HG03342 (cell line): ENCODE data around the gene PSMD8.

Source experiments
- ATAC-seq: cut with Tn5 transposase; IDR thresholded peaks from one replicate; pipeline ENCODE4 v1.9.1; 2021; ENCODE audit warnings: mild to moderate bottlenecking, moderate library complexity; ENCODE audit not compliant: unreplicated experiment

PSMD8 gene

GRCh38 chr19:38386971-38387549 is 12.7 kb downstream of the PSMD8 start:
- no peak for ATAC-seq

DNA sequence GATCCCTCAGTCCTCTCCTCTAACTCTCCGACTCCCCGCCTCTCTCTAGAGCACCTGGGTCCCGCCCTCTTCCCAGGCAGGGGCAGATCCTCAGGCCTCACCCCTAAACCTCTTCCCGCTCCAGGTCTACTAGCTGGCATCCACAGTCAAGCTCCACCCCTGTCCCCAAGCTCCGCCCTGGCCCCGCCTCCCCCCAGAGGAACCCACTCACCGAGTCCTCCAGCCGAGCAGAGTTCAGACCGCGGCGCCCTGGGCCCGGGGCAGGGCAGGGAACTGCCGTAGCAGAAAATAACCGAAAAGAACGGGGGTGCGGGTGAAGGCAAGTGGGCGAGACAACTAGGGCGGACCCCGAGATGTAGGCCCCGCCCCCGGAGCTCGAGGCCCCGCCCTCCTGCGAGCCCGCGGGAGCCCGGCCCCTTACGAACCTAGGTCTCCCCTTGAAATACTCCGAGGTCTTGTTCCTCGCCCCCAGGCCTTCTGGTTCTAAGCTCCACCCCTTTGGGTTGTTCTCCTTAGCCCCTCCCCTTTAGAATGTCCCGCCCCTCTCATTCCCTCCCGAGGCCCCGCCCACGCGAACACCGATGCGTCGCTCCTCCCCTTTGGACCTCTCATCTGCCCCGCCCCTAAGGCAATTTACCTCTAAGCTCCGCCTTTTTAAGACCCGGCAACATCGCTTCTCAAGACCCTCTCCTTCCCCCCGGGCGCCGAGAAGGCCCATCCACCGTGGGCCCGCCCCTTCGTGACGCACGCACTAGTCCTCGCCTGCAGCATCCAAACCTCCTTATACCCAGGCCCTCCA is 13.4 kb downstream of the PSMD8 start, which contains the start of gene GGN:
Gene GGN (minus strand): TSS at position 485 of the 799 bp plus-strand sequence. CDS start 773 bp downstream, outside the sequence.
- peak; percentile 51 for ATAC-seq

DNA sequence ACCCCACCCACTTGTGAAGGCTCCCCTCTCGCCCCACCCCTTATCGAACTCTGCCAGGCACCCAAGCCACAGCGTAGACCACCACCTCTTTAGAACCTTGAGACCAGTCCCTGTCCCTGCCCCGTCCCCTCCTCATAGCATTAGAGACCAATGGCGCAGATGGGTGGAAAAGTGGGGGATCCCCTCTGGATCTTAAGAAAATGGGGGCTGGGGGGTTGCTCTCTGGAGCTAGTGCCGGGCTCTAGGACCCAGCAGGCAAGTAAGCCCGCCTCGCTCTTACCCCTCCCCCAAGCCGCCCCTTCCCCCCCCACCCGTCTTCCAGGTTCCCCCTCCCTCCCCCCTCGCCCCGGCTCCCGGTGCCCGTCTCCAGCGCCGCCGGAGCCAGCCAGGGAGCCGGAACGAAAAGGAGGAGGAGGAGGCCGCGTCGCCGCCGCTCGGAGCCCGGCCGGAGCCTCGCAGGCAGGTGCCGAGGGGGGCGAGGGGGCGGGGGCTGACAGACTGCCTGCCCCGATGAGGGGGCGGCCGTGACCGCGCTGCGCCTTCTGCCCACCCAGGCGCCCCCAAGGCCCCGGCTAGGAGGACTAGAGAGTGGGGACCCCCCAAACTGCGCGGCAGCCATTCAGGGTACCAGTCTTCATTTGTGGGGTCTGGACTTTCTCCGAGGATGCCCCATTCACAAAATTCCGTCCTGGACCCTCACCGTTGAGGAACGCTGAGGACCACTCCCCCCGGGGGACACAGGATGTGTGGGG is 14.2 kb downstream of the PSMD8 start, which contains the start of gene SPRED3:
Gene SPRED3 (plus strand): TSS at position 349 of the 752 bp plus-strand sequence. CDS start 1,606 bp downstream, outside the sequence.
- no peak for ATAC-seq

- no peak for ATAC-seq
Observed at GRCh38 chr19:38389101-38389925, 14.9 kb downstream of the PSMD8 start.

- ATAC-seq: no peak
Observed at GRCh38 chr19:38389957-38390924, 15.9 kb downstream of the PSMD8 start.

DNA sequence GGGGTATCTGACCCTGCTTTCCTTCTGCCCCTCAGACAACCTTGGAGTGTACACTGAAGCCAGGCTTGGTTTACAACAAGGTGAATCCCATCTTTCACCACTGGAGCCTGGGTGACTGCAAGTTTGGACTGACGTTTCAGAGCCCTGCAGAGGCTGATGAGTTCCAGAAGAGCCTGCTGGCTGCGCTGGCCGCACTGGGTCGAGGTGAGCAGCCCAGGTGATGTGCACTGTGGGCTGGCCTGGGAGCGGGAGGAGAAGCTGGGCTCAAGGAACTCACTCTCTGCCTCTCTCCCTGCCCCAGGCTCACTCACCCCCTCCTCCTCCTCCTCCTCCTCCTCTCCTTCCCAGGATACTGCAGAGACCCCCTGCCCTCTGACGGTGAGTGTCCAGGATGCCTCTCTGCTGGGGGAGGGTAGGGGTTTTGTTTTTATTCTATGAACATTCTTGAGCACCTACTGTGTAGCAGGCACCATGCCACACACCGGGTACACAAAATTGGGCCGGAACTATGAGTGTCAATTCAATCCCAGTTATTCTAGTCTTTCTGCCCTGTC is 17.6 kb downstream of the PSMD8 start:
- no peak for ATAC-seq

DNA sequence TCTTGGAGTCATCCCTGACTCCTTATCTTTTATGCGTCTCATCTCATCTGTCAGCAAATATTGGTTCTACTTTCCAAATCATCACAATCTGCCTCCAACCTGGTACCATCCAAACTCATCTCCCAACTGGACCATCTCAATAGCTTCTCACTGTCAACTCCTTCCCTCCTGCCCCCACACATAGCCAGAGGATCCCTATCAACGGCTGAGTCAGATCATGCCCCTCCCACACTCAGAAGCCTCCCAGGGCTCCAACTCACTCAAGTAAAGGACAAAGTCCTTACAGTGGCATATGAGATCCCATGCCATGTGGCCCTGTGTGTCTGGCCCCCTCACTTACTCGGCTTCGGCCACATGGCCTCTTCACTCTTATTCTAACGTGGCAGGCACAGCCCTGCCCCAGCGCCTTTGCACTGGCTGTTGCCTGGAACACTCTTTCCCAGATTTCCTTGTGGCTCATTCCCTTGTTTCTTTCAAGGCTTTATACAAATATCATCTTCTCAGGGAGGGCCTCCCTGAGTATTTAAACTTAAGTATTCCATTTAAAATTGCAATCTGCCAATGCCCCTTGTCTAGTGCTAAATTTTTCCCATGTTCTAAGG is 18.4 kb downstream of the PSMD8 start:
- ATAC-seq: no peak

- ATAC-seq: no peak
Observed at GRCh38 chr19:38394488-38394887, 20.1 kb downstream of the PSMD8 start.

DNA sequence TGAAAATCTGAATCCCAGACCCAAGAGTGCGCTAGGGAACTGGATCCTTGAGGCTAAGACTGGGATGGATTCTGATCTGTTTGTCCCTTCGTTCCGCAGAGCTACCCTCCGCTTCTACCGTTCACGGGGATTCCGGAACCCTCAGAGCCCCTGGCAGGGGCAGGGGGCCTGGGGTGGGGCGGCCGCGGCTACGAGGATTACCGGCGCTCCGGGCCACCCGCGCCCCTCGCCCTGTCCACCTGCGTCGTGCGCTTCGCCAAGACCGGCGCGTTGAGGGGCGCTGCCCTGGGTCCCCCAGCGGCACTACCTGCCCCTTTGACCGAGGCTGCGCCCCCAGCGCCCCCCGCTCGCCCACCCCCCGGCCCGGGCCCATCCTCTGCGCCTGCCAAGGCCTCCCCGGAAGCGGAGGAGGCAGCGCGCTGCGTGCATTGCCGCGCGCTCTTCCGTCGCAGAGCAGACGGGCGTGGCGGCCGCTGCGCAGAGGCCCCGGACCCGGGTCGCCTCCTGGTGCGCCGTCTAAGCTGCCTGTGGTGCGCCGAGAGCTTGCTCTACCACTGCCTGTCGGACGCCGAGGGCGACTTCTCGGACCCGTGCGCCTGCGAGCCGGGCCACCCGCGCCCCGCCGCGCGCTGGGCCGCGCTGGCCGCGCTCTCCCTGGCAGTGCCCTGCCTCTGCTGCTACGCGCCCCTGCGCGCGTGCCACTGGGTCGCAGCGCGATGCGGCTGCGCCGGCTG is 21.2 kb downstream of the PSMD8 start:
- no peak for ATAC-seq

DNA sequence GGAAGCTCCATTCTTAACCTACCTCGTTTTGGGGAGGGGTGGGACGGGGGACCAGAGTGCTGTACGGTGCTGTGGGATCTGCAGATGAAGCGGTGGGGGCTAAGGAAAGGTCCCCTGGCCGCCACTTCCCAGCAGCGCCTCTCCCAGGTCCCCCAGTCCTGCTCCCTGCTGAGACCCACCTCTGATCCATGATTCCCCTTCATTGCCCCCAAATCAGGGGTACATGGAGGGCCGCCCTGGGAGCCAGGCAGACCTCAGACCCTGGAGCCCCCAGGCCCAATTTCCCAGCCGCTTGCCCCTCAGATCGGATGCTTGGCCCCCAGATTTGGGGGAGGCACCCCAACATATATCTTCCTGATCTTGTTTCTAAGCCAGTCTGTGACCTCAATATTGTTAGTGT is 24.7 kb downstream of the PSMD8 start:
- no peak for ATAC-seq

- ATAC-seq: no peak
Observed at GRCh38 chr19:38399537-38399936, 25.2 kb downstream of the PSMD8 start.

DNA sequence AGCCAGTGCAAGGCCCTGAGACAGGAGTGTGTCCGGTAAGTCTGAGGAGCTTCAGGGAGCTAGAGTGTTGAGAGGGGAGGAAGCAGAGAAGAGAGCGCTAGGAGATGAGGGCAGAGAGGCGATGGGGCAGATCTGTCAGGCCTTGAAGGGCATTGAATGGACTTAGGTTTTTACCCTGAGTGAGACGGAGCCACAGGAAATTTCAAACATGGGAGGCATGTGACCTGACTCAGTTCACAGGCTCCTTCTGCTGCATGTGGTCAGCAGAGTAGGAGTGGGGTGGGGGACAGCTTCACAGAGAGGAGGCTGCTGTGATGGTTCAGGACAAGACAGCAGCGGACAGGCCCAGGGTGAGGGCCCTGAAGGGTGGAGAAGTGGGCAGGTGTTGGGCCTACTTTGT is 26.0 kb downstream of the PSMD8 start:
- no peak for ATAC-seq

- ATAC-seq: no peak
Observed at GRCh38 chr19:38401148-38401547, 26.8 kb downstream of the PSMD8 start.

DNA sequence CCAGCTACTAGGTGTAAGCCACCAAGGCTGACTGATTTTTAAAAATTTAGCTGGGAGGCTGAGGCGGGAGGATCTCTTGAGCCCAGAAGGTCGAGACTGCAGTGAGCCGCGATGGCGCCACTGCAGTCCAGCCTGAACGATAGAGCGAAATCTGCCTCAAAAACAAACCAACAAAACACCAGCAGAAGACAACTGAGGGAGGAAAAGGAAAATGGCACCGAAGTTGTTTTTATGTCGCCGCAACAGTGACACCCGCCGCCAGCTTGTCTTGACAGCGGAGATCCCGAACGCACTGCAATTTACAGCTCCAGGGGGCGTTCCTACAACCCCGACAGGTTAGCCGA is 28.2 kb downstream of the PSMD8 start:
- peak; percentile 2 for ATAC-seq

DNA sequence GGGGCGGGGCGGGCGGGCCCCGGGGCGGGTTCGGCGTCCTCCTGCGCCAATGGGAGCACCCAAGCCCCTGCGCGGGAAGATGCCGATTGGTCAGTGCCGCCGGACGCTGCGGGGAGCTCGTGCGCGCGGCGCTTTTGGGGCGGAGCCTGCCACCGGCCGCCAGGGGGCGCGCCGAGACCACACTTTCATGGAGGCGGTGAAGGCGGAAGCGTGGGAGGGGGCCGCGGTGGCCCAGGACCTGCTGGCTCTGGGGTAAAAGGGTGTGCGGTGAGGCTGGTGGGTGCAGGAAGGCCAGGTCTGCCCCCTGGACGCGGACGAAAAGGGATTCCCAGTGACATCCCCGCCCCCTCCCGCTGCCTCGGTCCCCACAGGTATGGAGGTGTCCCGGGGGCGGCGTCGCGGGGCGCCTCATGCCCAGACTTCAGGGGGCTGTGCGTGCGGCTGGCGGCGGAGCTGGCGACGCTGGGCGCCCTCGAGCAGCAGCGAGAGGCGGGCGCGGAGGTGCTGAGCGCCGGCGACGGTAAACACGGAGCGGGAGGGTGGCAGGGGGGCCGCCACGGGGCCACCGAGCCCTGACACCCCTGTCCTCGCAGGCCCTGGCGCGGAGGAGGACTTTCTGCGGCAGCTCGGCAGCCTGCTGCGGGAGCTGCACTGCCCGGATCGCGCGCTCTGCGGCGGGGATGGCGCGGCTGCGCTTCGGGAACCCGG is 28.8 kb downstream of the PSMD8 start, which contains the start of gene FAM98C:
Gene FAM98C (plus strand): TSS at position 127 of the 708 bp plus-strand sequence. CDS start 61 bp downstream, at position 188.
- peak; percentile 90 for ATAC-seq

DNA sequence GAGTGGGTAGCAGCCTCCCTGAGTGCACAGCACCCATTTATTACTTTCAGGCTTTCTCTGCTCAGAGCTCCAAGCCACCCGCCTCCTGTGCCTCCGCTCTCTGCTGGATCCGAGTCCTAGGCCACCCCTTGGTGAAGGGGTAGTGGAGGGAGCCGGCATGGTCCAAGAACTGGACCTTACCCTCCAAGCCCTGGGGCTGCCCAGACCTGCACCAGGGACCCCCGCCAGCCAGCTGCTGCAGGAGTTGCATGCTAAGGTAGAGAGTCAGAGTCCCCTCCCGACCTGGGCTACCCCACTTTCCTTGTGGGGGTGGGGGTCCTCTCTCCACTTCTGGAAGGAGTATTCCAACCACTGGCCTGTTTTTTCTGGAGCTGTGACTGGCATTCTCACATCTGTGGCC is 30.5 kb downstream of the PSMD8 start:
- no peak for ATAC-seq

DNA sequence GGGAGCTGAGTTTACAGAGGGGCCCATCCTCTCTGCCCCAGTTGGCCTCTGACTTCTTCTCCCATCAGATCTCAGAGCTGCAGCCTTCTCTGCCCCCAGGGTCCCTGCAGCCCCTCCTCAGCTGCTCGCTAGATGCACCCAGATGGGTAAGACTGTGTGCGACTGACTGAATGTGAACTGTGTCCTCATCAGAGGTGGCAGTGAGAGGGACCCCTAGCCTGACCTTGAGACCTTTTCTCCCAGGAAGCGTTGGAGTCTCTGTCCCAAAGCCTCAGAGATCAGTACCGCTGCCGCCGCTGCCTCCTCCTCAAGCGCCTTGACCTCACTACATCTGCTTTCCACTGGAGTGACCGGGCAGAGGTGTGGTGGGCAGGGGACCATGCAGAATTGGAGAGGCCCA is 30.9 kb downstream of the PSMD8 start:
- ATAC-seq: no peak
